Embryonic facial prominence (tissue), 1 donor: Measurements from ENCODE around the gene SPAG9.
"Not testable (repeated sequence)": the region's sequence is repeated elsewhere in the genome, so short reads cannot be mapped to it uniquely, and the experiment has no call there.

Experiments
- DNase-seq: peaks from one replicate; pipeline ENCODE4 v3.0.0-alpha.2; 2016; ENCODE audit errors: extremely low spot score

Gene SPAG9

DNA sequence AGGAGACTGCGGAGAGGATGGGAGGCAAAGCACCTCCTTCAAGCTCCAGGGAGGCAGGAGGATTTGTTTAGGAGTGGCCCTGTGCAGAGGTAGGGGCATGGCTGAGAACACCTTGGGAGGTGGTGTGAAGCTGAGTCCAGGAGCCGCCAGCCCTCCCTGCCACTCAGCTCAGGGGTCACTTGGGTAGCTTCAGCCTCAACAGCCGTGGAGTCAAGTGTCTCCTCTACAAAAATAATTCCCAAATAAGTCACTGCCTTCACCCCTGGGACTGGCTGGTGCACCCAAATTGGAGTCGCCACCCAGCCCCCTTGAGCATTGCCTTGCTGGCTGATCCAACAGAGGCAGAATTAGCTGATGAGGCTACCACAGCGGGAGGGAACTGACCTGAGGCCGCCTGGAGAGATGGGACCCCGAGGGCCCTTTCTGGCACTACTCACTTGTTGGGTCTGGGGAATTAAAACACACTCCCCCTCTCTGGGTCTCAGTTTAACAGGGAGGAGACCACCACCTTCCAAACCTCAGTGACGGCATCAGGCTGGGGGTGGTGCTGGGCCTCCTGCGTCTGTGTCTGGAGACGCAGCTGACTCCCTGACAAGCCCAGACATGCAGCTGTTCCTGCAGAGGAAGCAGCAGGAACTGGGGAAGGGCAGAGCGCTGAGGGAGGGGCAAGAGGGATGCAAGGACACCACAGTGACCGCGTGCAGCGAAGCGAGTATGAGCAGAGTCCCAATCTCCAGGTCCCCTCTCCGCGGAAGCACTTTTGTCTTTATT lies 166.7 kb downstream of the SPAG9 start:
- DNase-seq: no peak

DNA sequence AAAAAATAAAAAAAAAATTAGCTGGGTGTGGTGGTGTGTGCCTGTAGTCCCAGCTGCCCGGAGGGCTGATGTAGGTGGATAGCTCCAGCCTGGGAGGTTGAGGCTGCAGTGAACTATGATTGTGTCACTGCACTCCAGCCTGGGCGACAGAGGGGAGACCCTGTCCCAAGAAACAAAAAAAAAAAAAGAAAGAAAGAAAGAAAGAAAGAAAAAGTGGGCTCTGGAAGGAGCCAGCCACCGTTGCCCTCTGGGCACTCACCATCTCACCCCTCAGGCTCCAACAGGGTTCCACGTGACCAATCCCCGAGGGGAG lies 167.2 kb downstream of the SPAG9 start:
- DNase-seq: no peak

- DNase-seq: no peak
These were observed 167.8 kb downstream of the SPAG9 start for GRCh38 chr17:50952889-50953288.

DNA sequence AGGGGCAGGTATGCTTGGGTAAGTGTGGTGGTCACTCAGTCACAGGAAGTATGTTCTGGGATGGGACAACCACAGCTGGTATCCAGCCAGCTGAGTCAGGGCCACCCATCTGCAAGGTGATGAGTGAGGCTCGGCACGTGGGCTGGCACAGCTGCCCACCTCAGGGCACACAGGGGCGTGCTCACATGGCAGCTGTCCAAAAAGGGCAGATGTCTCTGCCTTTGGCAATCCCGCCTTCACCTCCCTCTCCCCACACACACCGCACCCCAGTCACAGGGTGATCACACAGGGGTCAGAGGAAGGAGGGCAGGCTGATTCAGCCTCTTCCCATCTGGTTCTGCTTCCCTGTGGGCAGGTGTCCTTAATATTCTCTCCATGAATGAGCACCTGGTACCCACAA lies 168.7 kb downstream of the SPAG9 start:
- no peak for DNase-seq

DNA sequence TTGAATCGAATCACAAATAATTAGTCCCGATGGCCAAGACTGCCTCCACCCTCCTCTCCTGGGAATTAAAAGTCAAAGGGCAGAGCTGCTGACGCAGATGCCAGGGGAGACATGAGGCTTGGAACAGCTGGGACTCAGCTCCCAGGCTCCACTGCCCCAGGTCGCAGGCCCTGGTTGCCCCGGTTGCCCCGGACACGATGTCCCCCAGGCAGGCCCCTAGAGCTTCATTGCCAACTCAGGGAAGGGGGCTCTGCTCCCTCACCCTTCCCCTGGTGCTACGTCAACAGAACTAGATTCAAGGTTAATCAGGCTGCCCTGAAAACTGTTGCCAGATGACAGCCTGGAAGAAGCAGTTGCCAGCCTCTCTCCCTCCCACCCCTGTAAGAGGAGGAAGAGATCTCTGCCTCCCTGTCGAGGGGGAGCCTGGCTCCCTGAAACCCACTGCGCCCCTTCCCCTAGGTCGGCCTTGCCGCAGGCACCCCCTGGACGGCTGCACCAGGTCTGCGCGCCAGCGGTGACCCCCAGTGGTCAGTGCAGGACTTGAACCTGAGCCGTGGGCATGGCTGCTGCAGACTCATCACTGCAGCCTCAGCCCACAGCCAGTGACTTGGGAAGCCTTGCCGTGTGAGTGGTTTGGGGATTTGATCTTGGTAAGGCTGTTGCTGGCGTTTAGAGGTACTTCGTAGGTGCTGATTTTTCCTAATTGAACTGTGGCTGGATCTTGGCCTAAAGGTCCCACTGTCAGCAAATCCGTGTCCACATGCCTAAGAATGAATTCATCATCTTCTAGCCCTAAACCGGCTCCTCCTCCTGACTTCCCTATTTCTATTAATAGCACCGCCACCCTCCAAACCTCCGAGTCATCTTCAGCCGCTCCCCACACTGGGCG lies 170.4 kb downstream of the SPAG9 start:
- DNase-seq: no peak

- no peak for DNase-seq
These were observed 171.3 kb downstream of the SPAG9 start for GRCh38 chr17:50949128-50949988.

- no peak for DNase-seq
These were observed 172.0 kb downstream of the SPAG9 start for GRCh38 chr17:50948711-50949110.

GRCh38 chr17:50947782-50948543 lies 172.7 kb downstream of the SPAG9 start:
- no peak for DNase-seq

GRCh38 chr17:50946891-50947781 lies 173.5 kb downstream of the SPAG9 start:
- no peak for DNase-seq

GRCh38 chr17:50946223-50946890 lies 174.3 kb downstream of the SPAG9 start:
- DNase-seq: no peak

GRCh38 chr17:50945779-50946222 lies 174.9 kb downstream of the SPAG9 start:
- no peak for DNase-seq

DNA sequence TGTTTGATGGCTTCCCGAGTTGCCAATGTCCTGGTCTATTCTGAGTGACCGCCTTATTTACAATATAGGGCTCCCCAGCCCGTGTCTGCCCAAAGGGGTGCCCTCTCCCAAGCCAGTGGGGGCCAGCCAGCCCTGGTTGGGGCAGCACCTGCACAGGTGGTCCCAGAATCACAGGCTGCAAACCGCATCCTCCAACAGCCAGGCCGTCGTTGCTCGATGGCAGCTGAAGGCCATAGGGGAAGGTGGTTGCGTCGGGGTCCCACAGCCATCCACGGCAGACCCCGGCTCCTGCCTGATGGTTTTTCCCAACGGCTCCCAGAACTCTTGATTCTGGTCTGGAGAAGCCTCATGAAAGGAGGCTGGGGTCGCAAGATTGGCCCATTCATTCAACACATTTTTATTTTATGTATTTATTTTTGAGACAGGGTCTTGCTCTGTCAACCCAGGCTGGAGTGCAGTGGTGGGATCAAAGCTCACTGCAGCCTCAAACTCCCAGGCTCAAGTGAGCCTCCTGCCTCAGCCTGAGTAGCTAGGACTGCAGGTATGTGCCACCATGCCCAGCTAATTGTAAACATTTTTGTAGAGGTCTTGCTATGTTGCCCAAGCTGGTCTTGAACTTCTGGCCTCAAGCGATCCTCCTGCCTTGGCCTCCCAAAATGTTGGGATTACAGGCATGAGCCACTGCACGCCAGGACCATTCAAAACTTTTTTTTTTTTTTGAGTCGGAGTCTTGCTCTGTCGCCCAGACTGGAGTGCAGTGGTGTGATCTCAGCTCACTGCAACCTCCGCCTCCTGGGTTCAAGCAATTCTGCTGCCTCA lies 175.6 kb downstream of the SPAG9 start:
- no peak for DNase-seq

DNA sequence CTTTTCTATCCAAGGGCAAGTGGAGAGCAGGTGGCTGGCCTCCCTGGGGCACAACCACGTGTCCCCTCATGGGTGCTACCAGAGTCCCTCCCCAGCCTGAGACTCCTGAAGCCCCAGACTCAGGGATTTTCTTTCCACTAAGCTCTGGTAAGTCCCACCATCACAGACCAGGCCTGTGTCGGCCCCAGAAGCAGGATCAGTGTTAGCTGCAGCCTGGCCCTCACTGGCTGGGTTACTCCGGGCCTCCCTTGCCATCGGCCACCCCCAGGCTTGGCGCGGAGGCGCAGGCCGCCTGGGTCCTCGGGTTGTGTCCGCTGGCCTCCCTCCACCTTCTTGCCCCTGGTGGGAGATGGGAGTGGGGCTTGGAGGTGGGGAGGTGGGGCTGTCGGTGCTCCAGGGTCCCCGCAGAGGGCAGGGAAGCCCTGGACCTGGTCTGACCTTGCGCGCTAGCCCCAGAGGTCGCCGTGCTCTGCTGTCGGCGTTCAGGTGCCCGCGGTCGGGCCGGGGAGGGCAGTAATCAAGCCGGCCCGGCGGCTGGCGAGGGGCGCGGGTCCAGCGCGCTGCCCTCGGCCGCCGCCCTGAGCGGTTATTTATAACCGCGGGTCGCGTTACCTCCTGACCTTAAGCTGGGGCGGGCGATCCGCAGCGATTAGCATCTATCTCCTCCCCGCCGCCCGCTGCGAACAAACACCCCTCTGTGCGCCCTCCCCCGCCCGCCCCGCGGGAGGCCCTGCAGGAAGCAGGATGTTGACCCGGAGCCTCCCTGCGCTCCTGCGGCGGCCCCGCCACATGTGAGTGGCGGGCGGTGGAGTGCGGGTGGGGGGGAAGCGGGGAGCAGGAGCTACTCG lies 176.4 kb downstream of the SPAG9 start:
- no peak for DNase-seq

DNA sequence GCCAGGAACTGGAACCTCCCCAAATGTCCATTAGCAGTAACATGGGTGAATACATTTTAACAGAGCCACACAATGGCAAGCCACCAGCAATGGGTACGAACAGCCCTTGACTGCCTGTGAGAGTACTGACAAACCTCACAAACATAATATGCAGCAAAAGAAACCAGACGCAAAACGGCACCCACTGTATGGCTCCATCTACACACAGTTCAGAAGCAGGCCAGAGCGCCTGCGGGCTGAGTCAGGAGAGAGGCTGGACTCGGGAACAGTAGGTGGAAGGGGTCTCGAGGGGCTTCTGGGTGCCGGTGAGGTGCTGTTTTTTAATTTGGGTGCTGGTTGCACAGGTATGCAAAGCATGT lies 177.1 kb downstream of the SPAG9 start:
- DNase-seq: no peak

GRCh38 chr17:50941676-50942048 lies 179.0 kb downstream of the SPAG9 start:
- DNase-seq: not testable (repeated sequence)

DNA sequence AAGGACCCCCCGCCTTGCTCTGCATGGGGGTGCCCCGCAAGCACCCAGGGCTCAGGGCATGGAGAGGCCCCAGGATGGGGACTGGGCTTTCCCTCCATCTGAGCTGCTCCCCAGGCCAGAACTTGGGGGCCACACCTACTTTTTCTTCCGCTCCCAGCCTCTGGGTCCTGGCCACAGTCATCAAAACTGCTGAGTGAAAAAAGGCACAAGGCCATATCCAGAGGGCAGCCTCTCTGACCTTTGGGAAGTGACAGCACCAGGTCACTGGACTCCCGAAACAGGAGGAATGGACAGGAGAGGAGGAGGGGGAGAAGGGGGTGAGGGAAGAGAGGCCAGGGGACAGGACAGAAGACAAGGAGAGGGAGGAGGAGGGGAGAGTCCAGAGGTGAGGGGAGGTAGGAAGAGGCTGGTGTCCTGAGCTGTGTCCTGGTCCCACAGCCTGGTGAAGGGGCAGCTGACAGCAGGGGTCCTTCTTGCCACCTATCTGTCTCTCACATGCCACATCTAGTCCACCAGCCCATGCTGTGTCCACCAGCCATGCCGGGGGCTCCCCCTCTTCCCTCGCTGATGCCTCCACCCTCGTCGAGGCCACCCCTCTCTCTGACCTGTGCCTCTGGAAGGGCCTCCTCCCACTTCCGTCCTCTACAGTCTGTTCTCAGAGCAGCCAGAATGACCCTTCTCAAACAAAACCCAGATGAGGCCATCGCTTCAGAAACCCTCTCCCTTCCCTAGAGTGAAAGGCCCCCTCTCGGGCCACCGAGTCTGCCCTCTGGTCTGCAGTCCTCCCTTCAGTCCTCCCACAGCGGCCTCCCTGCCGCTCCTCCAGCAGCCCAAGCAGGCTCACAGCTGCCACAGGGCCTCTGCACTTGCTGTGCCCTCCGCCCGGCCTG lies 180.6 kb downstream of the SPAG9 start:
- no peak for DNase-seq

DNA sequence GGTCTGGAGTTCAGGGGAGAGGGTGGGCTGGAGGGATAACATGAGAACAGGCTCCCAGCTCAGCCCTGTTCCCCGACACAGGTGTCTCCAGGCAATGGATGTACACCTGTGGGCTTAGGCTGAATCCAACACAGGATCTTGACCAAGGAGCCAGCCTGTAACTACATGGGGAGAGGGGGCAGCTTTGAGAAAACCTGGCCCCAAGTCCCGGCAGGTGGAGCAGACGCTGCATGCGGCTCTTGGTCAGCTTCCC lies 181.2 kb downstream of the SPAG9 start:
- no peak for DNase-seq
